Measurements from ENCODE around the gene PNP.

PNP gene

GRCh38 chr14:20478894-20479293 is 9.7 kb downstream of the PNP start:
- DNase-seq (ENCODE audit: low read depth), result no peak
- H3K4me3 ChIP-seq (replicated peaks; ENCODE audit: low read depth, low read length), result no peak overlapping the region
- TF ChIP-seq CTCF (IDR thresholded peaks at IDR 0.05; ENCODE audit: low read length, missing control alignments), result no peak

GRCh38 chr14:20482382-20482781 is 13.2 kb downstream of the PNP start:
- no peak overlapping the region for H3K4me3 ChIP-seq (replicated peaks; ENCODE audit: low read depth, low read length)

GRCh38 chr14:20485900-20486299 is 16.7 kb downstream of the PNP start:
- TF ChIP-seq CTCF (IDR thresholded peaks at IDR 0.05; ENCODE audit: low read length, missing control alignments), result no peak
- no peak for DNase-seq (ENCODE audit: low read depth)
- H3K4me3 ChIP-seq (replicated peaks; ENCODE audit: low read depth, low read length), result no peak overlapping the region

More at GRCh38 chr14:20482382-20482781, 13.2 kb downstream of the PNP start:
- no peak for TF ChIP-seq CTCF (IDR thresholded peaks at IDR 0.05; ENCODE audit: low read length, missing control alignments)
- no peak for DNase-seq (ENCODE audit: low read depth)

- H3K4me3 ChIP-seq (replicated peaks; ENCODE audit: low read depth, low read length), result no peak overlapping the region
- no peak for TF ChIP-seq CTCF (IDR thresholded peaks at IDR 0.05; ENCODE audit: low read length, missing control alignments)
- DNase-seq (ENCODE audit: low read depth), result no peak
These were observed 17.6 kb downstream of the PNP start for GRCh38 chr14:20486684-20487395.

- no peak for DNase-seq (ENCODE audit: low read depth)
- no peak overlapping the region for H3K4me3 ChIP-seq (replicated peaks; ENCODE audit: low read depth, low read length)
These were observed 18.2 kb downstream of the PNP start for GRCh38 chr14:20487396-20487725.

GRCh38 chr14:20489093-20489994 is 20.1 kb downstream of the PNP start:
- no peak for TF ChIP-seq CTCF (IDR thresholded peaks at IDR 0.05; ENCODE audit: low read length, missing control alignments)
- DNase-seq (ENCODE audit: low read depth), result peak; percentile 40
- no peak overlapping the region for H3K4me3 ChIP-seq (replicated peaks; ENCODE audit: low read depth, low read length)

More at GRCh38 chr14:20487396-20487725, 18.2 kb downstream of the PNP start:
- TF ChIP-seq CTCF (IDR thresholded peaks at IDR 0.05; ENCODE audit: low read length, missing control alignments), result no peak
